ENCODE results near the gene PTPN3. TPM values are rescaled to one million over a fixed set of nuclear protein-coding genes. Genes with fewer than 3 reads are reported as not detected.

Gene PTPN3
- total RNA-seq, 1 experiment from 2014 or later = 1.1 TPM

- no peaks in the 10 kb centered on the region for H3K4me1 ChIP-seq (ENCODE audit: insufficient read depth, low read length, poor library complexity, severe bottlenecking)
- ChIA-PET CTCF (no interaction called here), POLR2A (ENCODE audit: low non-redundant PET) (no interaction called here)
- no peaks in the 10 kb centered on the region for H3K9me3 ChIP-seq (ENCODE audit: low read depth, low read length, poor library complexity, severe bottlenecking)
- no peak overlapping the region for H3K4me3 ChIP-seq (ENCODE audit: low read depth, low read length, poor library complexity, severe bottlenecking)
- DNase-seq (ENCODE audit: low spot score) = no peak
- H3K27ac ChIP-seq (ENCODE audit: low read depth, low read length, poor library complexity, severe bottlenecking) = no peak overlapping the region
- H3K36me3 ChIP-seq (ENCODE audit: insufficient read depth, low read length, poor library complexity, severe bottlenecking) = no peaks in the 10 kb centered on the region
- no peak for TF ChIP-seq EZH2 (IDR thresholded peaks at IDR 0.05; ENCODE audit: borderline replicate concordance, low read depth, low read length, poor library complexity, severe bottlenecking)
- TF ChIP-seq CTCF (conservative IDR thresholded peaks at IDR 0.05; ENCODE audit: low read depth, low read length) = no peak
- H3K27me3 ChIP-seq (replicated peaks; ENCODE audit: insufficient read depth, low read depth, low read length, poor library complexity) = no peaks in the 10 kb centered on the region
- intact Hi-C loops (cut with micrococcal nuclease; ENCODE audit: unreplicated experiment) = no loop called here
- BruUV-seq (replicated peaks) = no TSS peak
Observed at GRCh38 chr9:109385499-109385898, 112.6 kb downstream of the PTPN3 start.

GRCh38 chr9:109383947-109384346 lies 114.2 kb downstream of the PTPN3 start:
- DNase-seq (ENCODE audit: low spot score) = no peak
- TF ChIP-seq EZH2 (IDR thresholded peaks at IDR 0.05; ENCODE audit: borderline replicate concordance, low read depth, low read length, poor library complexity, severe bottlenecking) (no peak), CTCF (conservative IDR thresholded peaks at IDR 0.05; ENCODE audit: low read depth, low read length) (no peak)
- ChIA-PET POLR2A (ENCODE audit: low non-redundant PET) (no interaction called here), CTCF (no interaction called here)
- intact Hi-C loops (cut with micrococcal nuclease; ENCODE audit: unreplicated experiment) = no loop called here
- H3K27ac ChIP-seq (ENCODE audit: low read depth, low read length, poor library complexity, severe bottlenecking) = no peak overlapping the region
- H3K36me3 ChIP-seq (ENCODE audit: insufficient read depth, low read length, poor library complexity, severe bottlenecking) = no peaks in the 10 kb centered on the region
- no peak overlapping the region for H3K4me3 ChIP-seq (ENCODE audit: low read depth, low read length, poor library complexity, severe bottlenecking)
- no peaks in the 10 kb centered on the region for H3K4me1 ChIP-seq (ENCODE audit: insufficient read depth, low read length, poor library complexity, severe bottlenecking)
- no peaks in the 10 kb centered on the region for H3K9me3 ChIP-seq (ENCODE audit: low read depth, low read length, poor library complexity, severe bottlenecking)
- BruUV-seq (replicated peaks) = no TSS peak
- H3K27me3 ChIP-seq (replicated peaks; ENCODE audit: insufficient read depth, low read depth, low read length, poor library complexity) = no peaks in the 10 kb centered on the region

GRCh38 chr9:109383356-109383755 lies 114.8 kb downstream of the PTPN3 start:
- H3K4me1 ChIP-seq (ENCODE audit: insufficient read depth, low read length, poor library complexity, severe bottlenecking) = no peaks in the 10 kb centered on the region
- TF ChIP-seq CTCF (conservative IDR thresholded peaks at IDR 0.05; ENCODE audit: low read depth, low read length) (no peak), EZH2 (IDR thresholded peaks at IDR 0.05; ENCODE audit: borderline replicate concordance, low read depth, low read length, poor library complexity, severe bottlenecking) (no peak)
- H3K27ac ChIP-seq (ENCODE audit: low read depth, low read length, poor library complexity, severe bottlenecking) = no peak overlapping the region
- ChIA-PET CTCF (no interaction called here), POLR2A (ENCODE audit: low non-redundant PET) (no interaction called here)
- intact Hi-C loops (cut with micrococcal nuclease; ENCODE audit: unreplicated experiment) = no loop called here
- no peaks in the 10 kb centered on the region for H3K9me3 ChIP-seq (ENCODE audit: low read depth, low read length, poor library complexity, severe bottlenecking)
- no TSS peak for BruUV-seq (replicated peaks)
- peaks cover 3% of the 10 kb centered on the region for H3K27me3 ChIP-seq (replicated peaks; ENCODE audit: insufficient read depth, low read depth, low read length, poor library complexity)
- no peaks in the 10 kb centered on the region for H3K36me3 ChIP-seq (ENCODE audit: insufficient read depth, low read length, poor library complexity, severe bottlenecking)
- DNase-seq (ENCODE audit: low spot score) = no peak
- no peak overlapping the region for H3K4me3 ChIP-seq (ENCODE audit: low read depth, low read length, poor library complexity, severe bottlenecking)
